ENCODE data around the gene ASTN2. TPM values are rescaled to one million over a fixed set of nuclear protein-coding genes. Genes with fewer than 3 reads are reported as not detected.
A peak's percentile ranks its signal among the peaks of the same experiment; 100 is the strongest.

Gene ASTN2
- total and polyA plus RNA-seq, 2 experiments from 2014 or later = 5.8 to 7.5 TPM

GRCh38 chr9:116390303-116391228 is 1024.3 kb downstream of the ASTN2 start:
- WGBS, 2 experiments (ENCODE audit: low coverage in 1 of 2, low lambda C conversion rate in 2 of 2, missing lambda C conversion rate in 2 of 2) = 79 to 86% methylated on average over 7 of the region's 7 CpGs
- peaks cover 39% of the 10 kb centered on the region for H3K36me3 ChIP-seq (ENCODE audit: low read depth)
- H3K9ac ChIP-seq = no peak overlapping the region
- no peaks in the 10 kb centered on the region for H4K20me1 ChIP-seq (ENCODE audit: insufficient read depth)
- H3K4me3 ChIP-seq = no peak overlapping the region
- no peak for DNase-seq
- no peaks in the 10 kb centered on the region for H3K9me3 ChIP-seq (ENCODE audit: low read depth)
- in situ Hi-C loops (cut with MboI) = no loop called here
- 0 out of 2 replicates have a peak overlapping the region, but pooled peaks have one; percentile 38 for H3K27ac ChIP-seq
- H3K4me1 ChIP-seq (ENCODE audit: insufficient read depth) = peaks cover 23% of the 10 kb centered on the region
- no peak overlapping the region for H3K4me2 ChIP-seq (ENCODE audit: unreplicated experiment)
- no peaks in the 10 kb centered on the region for H3K9me2 ChIP-seq (ENCODE audit: insufficient read depth)
- no peaks in the 10 kb centered on the region for H3K79me2 ChIP-seq (ENCODE audit: insufficient read depth)
- peaks cover 15% of the 10 kb centered on the region for H3F3A ChIP-seq (ENCODE audit: insufficient read depth)
- TF ChIP-seq EZH2phosphoT487 (IDR thresholded peaks at IDR 0.05; ENCODE audit: insufficient read depth, low read depth) = no peak
- no peak for TF ChIP-seq EZH2 (IDR thresholded peaks at IDR 0.05; ENCODE audit: insufficient read depth, poor library complexity, severe bottlenecking)
- H3K27me3 ChIP-seq (replicated peaks; ENCODE audit: insufficient read depth) = no peaks in the 10 kb centered on the region
- no peak overlapping the region for H2AFZ ChIP-seq

- TF ChIP-seq EZH2 (IDR thresholded peaks at IDR 0.05; ENCODE audit: insufficient read depth, poor library complexity, severe bottlenecking) = no peak
- no peak for TF ChIP-seq EZH2phosphoT487 (IDR thresholded peaks at IDR 0.05; ENCODE audit: insufficient read depth, low read depth)
- Histone ChIP-seq H3K9ac (no peak overlapping the region), H3K79me2 (ENCODE audit: insufficient read depth) (no peaks in the 10 kb centered on the region), H3K27me3 (replicated peaks; ENCODE audit: insufficient read depth) (no peaks in the 10 kb centered on the region), H2AFZ (no peak overlapping the region), H3K4me1 (ENCODE audit: insufficient read depth) (peaks cover 23% of the 10 kb centered on the region), H3K9me3 (ENCODE audit: low read depth) (no peaks in the 10 kb centered on the region), H3K36me3 (ENCODE audit: low read depth) (peaks cover 38% of the 10 kb centered on the region), H3K27ac (no peak overlapping the region), H3K4me3 (no peak overlapping the region), H3K9me2 (ENCODE audit: insufficient read depth) (no peaks in the 10 kb centered on the region), H3F3A (ENCODE audit: insufficient read depth) (peaks cover 15% of the 10 kb centered on the region), H3K4me2 (ENCODE audit: unreplicated experiment) (no peak overlapping the region), H4K20me1 (ENCODE audit: insufficient read depth) (no peaks in the 10 kb centered on the region)
- 100% methylated on average over 1 of the region's 1 CpG for WGBS, 2 experiments (ENCODE audit: low coverage in 1 of 2, low lambda C conversion rate in 2 of 2, missing lambda C conversion rate in 2 of 2)
- in situ Hi-C loops (cut with MboI) = no loop called here
- DNase-seq = peak; percentile 41
These were observed 1025.1 kb downstream of the ASTN2 start for GRCh38 chr9:116389541-116390302.

- Histone ChIP-seq H3K79me2 (ENCODE audit: insufficient read depth) (no peaks in the 10 kb centered on the region), H3K4me3 (no peak overlapping the region), H3K4me2 (ENCODE audit: unreplicated experiment) (no peak overlapping the region), H3K27ac (no peak overlapping the region), H3F3A (ENCODE audit: insufficient read depth) (peaks cover 15% of the 10 kb centered on the region), H4K20me1 (ENCODE audit: insufficient read depth) (no peaks in the 10 kb centered on the region), H3K9ac (no peak overlapping the region), H3K9me2 (ENCODE audit: insufficient read depth) (no peaks in the 10 kb centered on the region), H3K27me3 (replicated peaks; ENCODE audit: insufficient read depth) (no peaks in the 10 kb centered on the region), H2AFZ (no peak overlapping the region), H3K4me1 (ENCODE audit: insufficient read depth) (peaks cover 23% of the 10 kb centered on the region), H3K36me3 (ENCODE audit: low read depth) (peaks cover 34% of the 10 kb centered on the region), H3K9me3 (ENCODE audit: low read depth) (no peaks in the 10 kb centered on the region)
- WGBS, 2 experiments (ENCODE audit: low coverage in 1 of 2, low lambda C conversion rate in 2 of 2, missing lambda C conversion rate in 2 of 2) = 61 to 72% methylated on average over 6 of the region's 6 CpGs
- in situ Hi-C loops (cut with MboI) = no loop called here
- TF ChIP-seq EZH2 (IDR thresholded peaks at IDR 0.05; ENCODE audit: insufficient read depth, poor library complexity, severe bottlenecking) (no peak), EZH2phosphoT487 (IDR thresholded peaks at IDR 0.05; ENCODE audit: insufficient read depth, low read depth) (no peak)
- DNase-seq = no peak
These were observed 1026.7 kb downstream of the ASTN2 start for GRCh38 chr9:116387934-116388698.

- Histone ChIP-seq H3K9ac (no peak overlapping the region), H3K27me3 (replicated peaks; ENCODE audit: insufficient read depth) (no peaks in the 10 kb centered on the region), H2AFZ (no peak overlapping the region), H3F3A (ENCODE audit: insufficient read depth) (peaks cover 18% of the 10 kb centered on the region), H3K4me1 (ENCODE audit: insufficient read depth) (peaks cover 8% of the 10 kb centered on the region), H3K79me2 (ENCODE audit: insufficient read depth) (no peaks in the 10 kb centered on the region), H4K20me1 (ENCODE audit: insufficient read depth) (no peaks in the 10 kb centered on the region), H3K27ac (no peak overlapping the region), H3K9me3 (ENCODE audit: low read depth) (no peaks in the 10 kb centered on the region), H3K9me2 (ENCODE audit: insufficient read depth) (no peaks in the 10 kb centered on the region), H3K36me3 (ENCODE audit: low read depth) (peaks cover 60% of the 10 kb centered on the region), H3K4me3 (no peak overlapping the region), H3K4me2 (ENCODE audit: unreplicated experiment) (no peak overlapping the region)
- TF ChIP-seq EZH2 (IDR thresholded peaks at IDR 0.05; ENCODE audit: insufficient read depth, poor library complexity, severe bottlenecking) (no peak), EZH2phosphoT487 (IDR thresholded peaks at IDR 0.05; ENCODE audit: insufficient read depth, low read depth) (no peak)
- DNase-seq = no peak
- in situ Hi-C loops (cut with MboI) = no loop called here
- WGBS, 2 experiments (ENCODE audit: low coverage in 1 of 2, low lambda C conversion rate in 2 of 2, missing lambda C conversion rate in 2 of 2) = 86 to 94% methylated on average over 4 of the region's 4 CpGs
These were observed 1030.9 kb downstream of the ASTN2 start for GRCh38 chr9:116383936-116384335.

Data from GM23248 (cell line).